Lung (tissue), 12 donors: ENCODE data around the gene BMP7. TPM values are rescaled to one million over a fixed set of nuclear protein-coding genes. Genes with fewer than 3 reads are reported as not detected.

Experiments
- ATAC-seq: fragments of 200-7000 bp; cut with Tn5 transposase; one replicate; pipeline ENCODE4 v1.9.1; 2020; ENCODE audit warnings: moderate number of reproducible peaks; ENCODE audit not compliant: insufficient read depth, low FRiP score
- DNase-seq, 3 donors: peaks; one replicate each; pipeline ENCODE4 v3.0.0-alpha.2; 2013 to 2017
- H3K27ac ChIP-seq, 2 donors: one replicate each; pipeline ENCODE4 v1.5.1; 2013; ENCODE audit warnings: mild to moderate bottlenecking in 2 of 2, moderate library complexity in 2 of 2, control low read depth in 1 of 2, inconsistent platforms in 1 of 2, low read depth in 1 of 2, low read length in 1 of 2
- H3K27me3 ChIP-seq, 3 donors: one replicate each; pipeline ENCODE4 v1.5.1; 2013; ENCODE audit warnings: low read length in 2 of 3; ENCODE audit not compliant: control insufficient read depth in 3 of 3, insufficient read depth in 3 of 3
- H3K36me3 ChIP-seq, 4 donors: one replicate each; pipeline ENCODE4 v1.5.1; 2013; ENCODE audit warnings: low read length in 4 of 4, mild to moderate bottlenecking in 1 of 4, moderate library complexity in 1 of 4; ENCODE audit not compliant: control insufficient read depth in 4 of 4, insufficient read depth in 4 of 4
- H3K4me1 ChIP-seq, 5 donors: one replicate each; pipeline ENCODE4 v1.5.1; 2013; ENCODE audit warnings: low read length in 5 of 5, mild to moderate bottlenecking in 2 of 5, moderate library complexity in 1 of 5; ENCODE audit not compliant: control insufficient read depth in 5 of 5, insufficient read depth in 5 of 5
- H3K4me3 ChIP-seq: one replicate; pipeline ENCODE4 v1.5.1; 2013; ENCODE audit warnings: mild to moderate bottlenecking, control low read depth, moderate library complexity
- H3K9ac ChIP-seq, 2 donors: one replicate each; pipeline ENCODE4 v1.5.1; 2013; ENCODE audit warnings: low read length in 2 of 2, control low read depth in 1 of 2; ENCODE audit not compliant: insufficient read depth in 1 of 2
- H3K9me3 ChIP-seq, 4 donors: one replicate each; pipeline ENCODE4 v1.5.1; 2013; ENCODE audit warnings: low read length in 3 of 4, mild to moderate bottlenecking in 1 of 4, moderate library complexity in 1 of 4; ENCODE audit not compliant: control insufficient read depth in 4 of 4, insufficient read depth in 3 of 4
- CTCF ChIP-seq: IDR thresholded peaks from 2 replicates; pipeline ENCODE4 v1.5.1; 2012; ENCODE audit warnings: mild to moderate bottlenecking; ENCODE audit errors: control extremely low read depth, extremely low read depth
- WGBS, 2 donors: extraction: QIAGEN DNeasy Blood & Tissue Kit; methylation state at CpG; one replicate each; pipeline ENCODE4 v1.1.7; 2013; 5-methylcytosine and 5-hydroxymethylcytosine counted together
- polyA plus RNA-seq, 2 donors: library from polyadenylated mRNA; stranded (reverse); fragments of 200-250 nt; gene quantifications; one replicate each; pipeline ENCODE4 v1.2.1, GENCODE V29; 2013
- total RNA-seq, 2 donors: library from RNA; depleted of rRNA in 1 of 2; stranded (reverse); fragments of >200 nt in 1 of 2; gene quantifications; one replicate each; pipeline ENCODE4 v1.2.1, GENCODE V29; 2014 to 2021
- donor health status: control.
- donor health status: control.
- donor health status: Bipolar disorder and iron deficiency.
- donor health status: healthy.
- donor health status: DM: yes; HTN: yes; CAD: no.

Gene BMP7
- total and polyA plus RNA-seq, 4 donors, result 0.67 to 10.3 (median 1.4) TPM

- Histone ChIP-seq H3K9me3 (no peaks in the 10 kb centered on the region), H3K9ac (no peak overlapping the region), H3K36me3 (no peaks in the 10 kb centered on the region), H3K4me1 (peaks cover 0 to 29% (median 12%) of the 10 kb centered on the region in 5 donors), H3K27me3 (no peaks in the 10 kb centered on the region), H3K27ac (no peak overlapping the region), H3K4me3 (no peak overlapping the region)
- WGBS, 2 donors, result 86 to 88% methylated on average over 1 of the region's 1 CpG
- TF ChIP-seq CTCF, result no peak
- DNase-seq, result no peak
- ATAC-seq, result no peak
Measured at GRCh38 chr20:57255183-57255582, 11.3 kb downstream of the BMP7 start.

- Histone ChIP-seq H3K9ac (no peak overlapping the region), H3K4me1 (peaks cover 0 to 12% (median 1%) of the 10 kb centered on the region in 5 donors), H3K27me3 (no peaks in the 10 kb centered on the region), H3K4me3 (no peak overlapping the region), H3K36me3 (no peaks in the 10 kb centered on the region), H3K27ac (no peak overlapping the region), H3K9me3 (peaks cover 0 to 6% (median 1%) of the 10 kb centered on the region in 4 donors)
- no peak for TF ChIP-seq CTCF
- DNase-seq (no peak), ATAC-seq (no peak)
- WGBS, 2 donors, result 57 to 64% methylated on average over 8 of the region's 8 CpGs
Measured at GRCh38 chr20:57252559-57253162, 13.8 kb downstream of the BMP7 start.

GRCh38 chr20:57251949-57252348, 14.5 kb downstream of the BMP7 start:
- H3K27ac ChIP-seq, result no peak overlapping the region
- H3K4me3 ChIP-seq, result no peak overlapping the region
- H3K9me3 ChIP-seq, result peaks cover 0 to 8% (median 1%) of the 10 kb centered on the region in 4 donors
- H3K36me3 ChIP-seq, result no peaks in the 10 kb centered on the region
- no peak overlapping the region for H3K9ac ChIP-seq
- DNase-seq, result no peak
- ATAC-seq, result no peak
- no peak for TF ChIP-seq CTCF
- 93% methylated on average over 9 of the region's 9 CpGs for WGBS, 2 donors
- H3K27me3 ChIP-seq, result no peaks in the 10 kb centered on the region
- peaks cover 0 to 12% (median 0%) of the 10 kb centered on the region in 5 donors for H3K4me1 ChIP-seq

GRCh38 chr20:57251344-57251743, 15.1 kb downstream of the BMP7 start:
- Histone ChIP-seq H3K4me1 (peaks cover 0 to 12% (median 0%) of the 10 kb centered on the region in 5 donors), H3K27ac (no peak overlapping the region), H3K27me3 (no peaks in the 10 kb centered on the region), H3K4me3 (no peak overlapping the region), H3K36me3 (no peaks in the 10 kb centered on the region), H3K9ac (no peak overlapping the region), H3K9me3 (peaks cover 0 to 8% (median 1%) of the 10 kb centered on the region in 4 donors)
- 54 to 55% methylated on average over 7 of the region's 7 CpGs for WGBS, 2 donors
- no peak for ATAC-seq
- no peak for DNase-seq
- no peak for TF ChIP-seq CTCF
